OCI-LY1 (cell line): ENCODE data around the gene TMEM187.

ENCODE experiments used
- H2AFZ ChIP-seq: fragments of 200-600 bp; sonication (generic), shearing (Covaris generic); 2 replicates; pipeline ENCODE4 v1.6.0; 2014; ENCODE audit warnings: antibody characterized with exemption, mild to moderate bottlenecking, low read length
- H3F3A ChIP-seq: fragments of 200-600 bp; sonication (generic), shearing (Covaris generic); 2 replicates; pipeline ENCODE4 v1.6.0; 2014; ENCODE audit warnings: mild to moderate bottlenecking, antibody characterized with exemption, low read length, moderate library complexity; ENCODE audit not compliant: insufficient read depth
- H3K27ac ChIP-seq: fragments of 200-600 bp; sonication (generic); 2 replicates; pipeline ENCODE4 v1.5.1; 2014; ENCODE audit warnings: low read length, mixed run types, mild to moderate bottlenecking, low read depth; ENCODE audit not compliant: poor library complexity, severe bottlenecking
- H3K27me3 ChIP-seq: fragments of 200-600 bp; sonication (generic); 2 replicates; pipeline ENCODE4 v1.6.0; 2014; ENCODE audit warnings: antibody characterized with exemption, mild to moderate bottlenecking, low read length, moderate library complexity; ENCODE audit not compliant: insufficient read depth
- H3K36me3 ChIP-seq: fragments of 200-600 bp; sonication (generic); 2 replicates; pipeline ENCODE4 v1.6.1; 2014; ENCODE audit warnings: mild to moderate bottlenecking, antibody characterized with exemption, low read length, moderate library complexity, mixed read lengths; ENCODE audit not compliant: insufficient read depth
- H3K4me1 ChIP-seq: fragments of 200-600 bp; sonication (generic); 2 replicates; pipeline ENCODE4 v1.5.1; 2014; ENCODE audit warnings: mild to moderate bottlenecking, low read length, moderate library complexity; ENCODE audit not compliant: insufficient read depth, severe bottlenecking
- H3K4me2 ChIP-seq: fragments of 200-600 bp; sonication (generic), shearing (Covaris generic); 2 replicates; pipeline ENCODE4 v1.6.1; 2014; ENCODE audit warnings: low read length
- H3K4me3 ChIP-seq: fragments of 200-600 bp; sonication (generic); 2 replicates; pipeline ENCODE4 v1.5.1; 2014; ENCODE audit warnings: low read length, low read depth, mild to moderate bottlenecking, mixed read lengths; ENCODE audit not compliant: poor library complexity, severe bottlenecking
- H3K79me2 ChIP-seq: fragments of 200-600 bp; shearing (Covaris generic); 2 replicates; pipeline ENCODE4 v1.6.1; 2016; ENCODE audit warnings: mixed run types, low read length, mixed read lengths; ENCODE audit not compliant: insufficient read depth
- H3K9ac ChIP-seq: fragments of 200-600 bp; sonication (generic), shearing (Covaris generic); 2 replicates; pipeline ENCODE4 v1.6.1; 2014; ENCODE audit warnings: mild to moderate bottlenecking, low read length, mixed read lengths
- H3K9me2 ChIP-seq: fragments of 200-600 bp; sonication (generic), shearing (Covaris generic); 2 replicates; pipeline ENCODE4 v1.6.1; 2014; ENCODE audit warnings: low read depth, mild to moderate bottlenecking, low read length, mixed read lengths
- H3K9me3 ChIP-seq: fragments of 200-600 bp; shearing (Covaris generic); 2 replicates; pipeline ENCODE4 v1.6.1; 2014; ENCODE audit warnings: low read length, mixed read lengths
- H4K20me1 ChIP-seq: fragments of 200-600 bp; sonication (generic), shearing (Covaris generic); 2 replicates; pipeline ENCODE4 v1.6.0; 2016; ENCODE audit warnings: mild to moderate bottlenecking, low read length; ENCODE audit not compliant: insufficient read depth
- CTCF ChIP-seq: fragments of 200-600 bp; sonication (generic), shearing (Covaris generic); IDR thresholded peaks from 2 replicates; pipeline ENCODE4 v1.5.1; 2017; ENCODE audit warnings: mild to moderate bottlenecking, antibody characterized with exemption, low read length, moderate library complexity, mixed read lengths
- EZH2 ChIP-seq: fragments of 200-600 bp; sonication (generic), shearing (Covaris generic); IDR thresholded peaks from 2 replicates; pipeline ENCODE4 v1.8.0; 2017; ENCODE audit warnings: borderline replicate concordance, mixed run types, mild to moderate bottlenecking, antibody characterized with exemption, low read length, moderate library complexity, mixed read lengths

Gene TMEM187

GRCh38 chrX:153959649-153960048 is 12.9 kb upstream of the TMEM187 start:
- TF ChIP-seq CTCF (no peak), EZH2 (no peak)
- peaks cover 98% of the 10 kb centered on the region for H3K36me3 ChIP-seq
- no peaks in the 10 kb centered on the region for H3K9me3 ChIP-seq
- no peak overlapping the region for H3K27ac ChIP-seq
- H3K4me3 ChIP-seq = no peak overlapping the region
- no peaks in the 10 kb centered on the region for H3F3A ChIP-seq
- H2AFZ ChIP-seq = no peak overlapping the region
- H3K9me2 ChIP-seq = no peaks in the 10 kb centered on the region
- no peaks in the 10 kb centered on the region for H3K4me1 ChIP-seq
- H3K4me2 ChIP-seq = no peak overlapping the region
- no peaks in the 10 kb centered on the region for H3K27me3 ChIP-seq
- H3K9ac ChIP-seq = no peak overlapping the region
- H4K20me1 ChIP-seq = no peaks in the 10 kb centered on the region
- H3K79me2 ChIP-seq = peaks cover 1% of the 10 kb centered on the region; the same call in 1 of the 2 replicates

- Histone ChIP-seq H3K36me3 (peaks cover 98% of the 10 kb centered on the region), H3F3A (no peaks in the 10 kb centered on the region), H3K79me2 (peaks cover 6% of the 10 kb centered on the region), H4K20me1 (no peaks in the 10 kb centered on the region), H3K4me2 (no peak overlapping the region), H3K9me2 (no peaks in the 10 kb centered on the region), H2AFZ (no peak overlapping the region), H3K4me3 (no peak overlapping the region), H3K27me3 (no peaks in the 10 kb centered on the region), H3K9me3 (no peaks in the 10 kb centered on the region), H3K4me1 (no peaks in the 10 kb centered on the region), H3K9ac (no peak overlapping the region), H3K27ac (no peak overlapping the region)
- TF ChIP-seq CTCF (no peak), EZH2 (no peak)
Observed at GRCh38 chrX:153960077-153960476, 12.5 kb upstream of the TMEM187 start.

- Histone ChIP-seq H3K4me1 (peaks cover 4% of the 10 kb centered on the region), H3F3A (no peaks in the 10 kb centered on the region), H3K4me2 (no peak overlapping the region), H3K9ac (no peak overlapping the region), H3K79me2 (peaks cover 12% of the 10 kb centered on the region), H4K20me1 (no peaks in the 10 kb centered on the region), H3K4me3 (no peak overlapping the region), H3K36me3 (peaks cover 95% of the 10 kb centered on the region), H3K27ac (no peak overlapping the region), H3K9me3 (no peaks in the 10 kb centered on the region), H2AFZ (no peak overlapping the region), H3K27me3 (no peaks in the 10 kb centered on the region), H3K9me2 (no peaks in the 10 kb centered on the region)
- TF ChIP-seq EZH2 (no peak), CTCF (no peak)
Observed at GRCh38 chrX:153960786-153961185, 11.8 kb upstream of the TMEM187 start.
